ENCODE data around the gene THAP10.

- TF ChIP-seq CTCF (IDR thresholded peaks at IDR 0.05 in 4 of 5, conservative IDR thresholded peaks at IDR 0.05 in 1 of 5) (no peak), POLR2A (IDR thresholded peaks at IDR 0.05) (no peak)
Measured at GRCh38 chr15:70833422-70833821, 58.8 kb downstream of the THAP10 start.
